NCI-H2107 treated with DMSO at 0.1 percent for 48 hours (cell line): ENCODE measurements around the gene INSL3.
A peak's percentile ranks its signal among the peaks of the same experiment; 100 is the strongest.

Experiments used
- DNase-seq: peaks from one replicate; lab custom pipeline; 2025; ENCODE audit not compliant: unreplicated experiment; lab: John Stamatoyannopoulos, UW

The INSL3 gene

GRCh38 chr19:17821190-17821589 lies at the start of gene INSL3:
Gene INSL3, minus strand, starts transcription at chr19:17821519. Its CDS starts 13 bp downstream, at chr19:17821506.
- no peak for DNase-seq

DNA sequence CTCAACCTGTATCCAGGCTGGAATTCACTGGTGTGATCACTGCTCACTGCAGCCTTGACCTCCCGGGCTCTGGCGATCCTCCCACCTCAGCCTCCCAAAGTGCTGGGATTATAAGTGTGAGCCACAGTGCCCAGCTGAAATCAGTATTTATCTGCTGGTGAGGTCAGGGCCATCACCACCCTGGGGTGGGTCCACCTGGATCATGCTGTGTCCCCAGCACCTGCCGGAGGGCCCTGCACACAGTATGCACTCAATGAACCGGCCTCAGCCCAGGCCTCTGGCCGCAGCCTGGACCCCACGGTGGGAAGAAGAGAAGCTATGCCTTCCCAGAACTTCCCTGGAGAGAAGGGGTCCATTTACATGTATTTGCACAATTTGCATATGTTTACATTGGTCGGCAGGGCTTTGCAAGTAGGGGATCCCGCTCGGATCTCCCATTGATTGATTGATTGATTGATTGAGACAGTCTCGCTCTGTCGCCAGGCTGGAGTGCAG lies 47.8 kb upstream of the INSL3 start:
- DNase-seq, result no peak

DNA sequence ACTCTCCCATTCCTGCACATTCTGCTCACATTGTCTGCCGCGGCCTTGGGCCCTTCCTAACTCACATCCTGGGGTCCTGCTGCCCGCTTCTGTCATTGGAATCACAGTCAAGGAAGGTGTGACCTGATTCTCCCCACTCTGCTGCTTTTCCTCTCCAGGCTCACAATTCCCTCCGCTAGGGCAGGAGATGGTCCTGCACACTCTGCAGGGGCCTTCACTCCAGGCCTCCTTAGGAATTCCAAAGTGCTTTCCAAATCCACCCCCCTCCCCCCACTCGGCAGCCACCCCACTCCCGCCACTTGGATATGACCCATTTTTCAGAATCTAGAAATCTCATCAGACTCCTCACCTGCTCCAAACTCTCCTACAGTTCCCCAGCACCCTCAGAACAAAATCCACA lies 47.4 kb upstream of the INSL3 start:
- no peak for DNase-seq

GRCh38 chr19:17866964-17867486 lies 45.7 kb upstream of the INSL3 start:
- no peak for DNase-seq

GRCh38 chr19:17866312-17866963 lies 45.1 kb upstream of the INSL3 start:
- no peak for DNase-seq

DNA sequence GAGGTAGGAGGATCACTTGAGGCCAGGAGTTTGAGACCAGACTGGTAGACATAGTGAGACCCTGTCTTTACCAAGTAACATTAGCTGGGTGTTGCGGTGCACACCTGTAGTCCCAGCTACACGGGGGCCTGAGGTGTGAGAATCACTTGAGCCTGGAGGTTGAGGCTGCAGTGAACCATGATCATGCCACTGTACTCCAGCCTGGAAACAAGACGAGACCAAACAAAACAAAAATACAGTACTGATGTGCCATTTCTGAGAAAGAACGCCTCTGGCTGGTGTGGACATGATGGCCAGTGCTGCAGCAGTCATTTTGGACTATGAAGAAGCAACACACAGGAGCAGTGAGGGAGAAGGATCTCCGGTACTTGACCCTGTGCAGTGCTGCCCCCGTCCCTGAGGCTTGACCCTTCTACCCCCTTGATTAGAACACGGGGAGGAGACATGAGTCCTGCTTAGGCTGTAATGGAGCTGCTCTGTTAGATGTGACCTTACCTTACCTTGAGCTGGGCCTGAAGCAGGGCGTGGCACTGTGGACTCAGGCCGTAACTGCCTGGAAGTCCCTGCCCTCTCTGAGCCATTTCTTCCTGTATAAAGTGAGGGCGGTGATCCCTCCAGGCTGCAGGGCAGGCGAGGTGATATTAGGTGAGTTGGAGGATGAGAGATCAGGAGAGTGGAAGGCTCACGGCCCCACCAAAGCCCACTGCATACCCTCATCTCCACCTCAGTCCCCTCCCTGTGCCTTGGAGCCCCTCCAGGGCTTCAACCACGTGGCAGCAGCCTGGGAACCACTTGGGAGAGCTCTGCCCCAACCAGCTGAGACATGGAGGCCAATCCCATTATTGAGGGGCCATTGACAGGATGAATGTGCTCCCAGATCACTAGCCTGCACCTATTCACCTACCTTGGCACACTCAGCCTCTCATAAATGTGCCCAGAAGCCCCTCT lies 44.3 kb upstream of the INSL3 start:
- no peak for DNase-seq

GRCh38 chr19:17863520-17864182 lies 42.3 kb upstream of the INSL3 start:
- DNase-seq, result no peak

- DNase-seq, result no peak
Observed at GRCh38 chr19:17862711-17863519, 41.6 kb upstream of the INSL3 start.

DNA sequence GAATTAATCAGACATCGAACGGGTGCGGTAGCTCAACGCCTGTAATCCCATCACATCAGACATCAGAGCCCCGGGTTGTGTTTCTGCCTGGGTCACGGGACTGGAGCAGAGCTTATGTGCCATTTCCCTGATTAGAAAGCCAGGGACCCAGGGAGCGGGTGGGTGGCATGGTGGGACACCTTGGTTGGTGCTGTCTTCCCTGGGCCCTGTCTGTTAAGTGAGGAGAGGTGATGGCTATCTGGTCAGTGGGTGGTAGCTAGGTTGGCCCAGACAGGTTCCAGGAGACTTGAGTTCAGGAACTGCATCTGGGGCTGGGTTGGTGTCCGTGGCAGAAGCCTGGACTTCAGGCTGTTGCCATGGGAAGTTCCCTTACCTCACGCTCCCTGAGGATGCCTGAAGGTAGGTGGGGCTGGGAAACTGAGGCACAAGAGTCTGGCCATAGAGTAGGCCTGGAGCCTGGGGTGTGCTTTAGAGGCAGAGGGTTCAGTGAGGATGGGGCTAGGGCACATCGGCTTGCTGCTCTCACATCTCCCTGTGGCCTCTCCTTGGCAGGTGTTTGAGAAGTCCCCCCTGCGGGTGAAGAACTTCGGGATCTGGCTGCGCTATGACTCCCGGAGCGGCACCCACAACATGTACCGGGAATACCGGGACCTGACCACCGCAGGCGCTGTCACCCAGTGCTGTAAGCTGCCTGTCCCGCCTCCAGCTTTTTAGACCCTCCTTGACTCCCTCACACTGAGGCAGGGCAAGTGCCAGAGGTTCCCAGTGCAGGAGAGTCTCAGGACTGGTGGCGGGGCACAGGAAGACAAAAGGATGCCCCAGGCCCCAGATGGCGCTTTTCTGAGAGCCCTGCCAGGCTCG lies 40.5 kb upstream of the INSL3 start:
- DNase-seq, result no peak

GRCh38 chr19:17860993-17861360 lies 39.7 kb upstream of the INSL3 start:
- DNase-seq, result no peak

DNA sequence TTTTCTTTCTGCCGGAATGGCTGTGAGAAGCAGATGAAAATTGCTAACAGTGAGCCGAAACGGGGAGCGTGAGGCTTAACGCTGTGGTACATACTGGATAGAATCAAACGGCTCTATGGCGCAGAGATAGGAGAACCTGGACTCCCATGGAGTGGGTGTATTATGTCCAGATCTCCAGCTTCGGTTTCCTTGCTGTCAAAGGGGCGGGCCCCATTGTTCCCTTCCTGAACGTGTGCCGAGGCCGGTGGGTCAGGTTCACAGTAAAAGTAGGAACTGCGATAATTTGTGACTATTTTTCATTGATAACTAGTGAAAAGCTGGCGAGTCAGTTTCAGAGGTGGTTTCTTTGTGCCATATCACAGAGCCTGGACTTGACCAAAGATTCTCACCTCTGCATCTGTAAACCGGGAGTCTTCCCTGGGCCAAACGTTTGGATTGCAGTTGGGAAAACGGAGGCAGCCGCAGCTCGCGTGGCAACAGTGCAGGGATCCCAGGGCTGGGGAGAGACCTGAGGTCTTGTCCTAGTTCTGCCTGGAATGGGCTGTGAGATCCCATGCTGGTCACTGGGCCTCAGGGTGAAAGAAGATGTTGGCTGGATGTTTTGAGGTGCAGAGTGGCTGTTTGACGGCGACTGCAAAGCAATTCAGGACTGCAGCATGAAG lies 39.1 kb upstream of the INSL3 start:
- no peak for DNase-seq

DNA sequence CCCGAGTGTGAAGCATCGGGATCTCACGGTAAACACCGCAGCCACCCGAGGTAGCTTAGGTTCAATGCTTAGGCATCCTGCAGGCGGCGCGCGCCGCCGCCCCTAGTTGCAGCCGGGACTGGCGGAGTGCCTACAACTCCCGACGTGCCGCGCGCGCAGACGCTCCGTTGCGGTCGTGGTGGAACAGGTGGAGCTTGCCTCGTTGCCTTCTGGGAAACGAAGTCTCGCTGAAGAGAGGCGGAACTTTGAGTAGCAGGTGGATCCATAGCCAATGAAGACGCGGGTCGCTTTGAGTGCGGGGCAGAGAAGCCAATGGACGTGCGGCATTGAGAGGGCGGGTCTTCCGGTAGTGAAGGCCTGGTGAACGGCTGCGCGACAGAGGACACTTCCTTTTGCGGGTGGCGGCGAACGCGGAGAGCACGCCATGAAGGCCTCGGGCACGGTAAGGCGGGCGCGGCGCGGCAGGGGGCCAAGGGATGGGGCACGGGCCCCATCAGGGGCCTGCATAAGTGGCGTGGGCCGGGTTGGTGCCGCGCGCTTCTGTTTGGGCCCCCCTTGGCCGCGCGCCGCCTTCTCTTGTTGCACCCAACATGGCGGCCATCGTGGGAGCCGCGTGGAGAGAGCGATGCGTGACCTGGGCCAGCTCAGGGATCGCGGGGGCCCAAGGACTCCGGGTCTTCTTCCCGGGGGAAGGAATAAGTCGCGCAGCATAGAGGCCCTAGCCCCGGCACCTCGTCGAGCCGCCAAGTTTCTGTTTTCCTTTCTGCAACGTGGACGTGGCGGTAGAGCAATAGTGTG lies 38.4 kb upstream of the INSL3 start, which contains the start of gene RPL18A:
TSS of gene RPL18A (plus strand) at position 378 of the 798 bp plus-strand sequence. CDS start at position 425, 47 bp downstream.
- DNase-seq, result peak; percentile 98

DNA sequence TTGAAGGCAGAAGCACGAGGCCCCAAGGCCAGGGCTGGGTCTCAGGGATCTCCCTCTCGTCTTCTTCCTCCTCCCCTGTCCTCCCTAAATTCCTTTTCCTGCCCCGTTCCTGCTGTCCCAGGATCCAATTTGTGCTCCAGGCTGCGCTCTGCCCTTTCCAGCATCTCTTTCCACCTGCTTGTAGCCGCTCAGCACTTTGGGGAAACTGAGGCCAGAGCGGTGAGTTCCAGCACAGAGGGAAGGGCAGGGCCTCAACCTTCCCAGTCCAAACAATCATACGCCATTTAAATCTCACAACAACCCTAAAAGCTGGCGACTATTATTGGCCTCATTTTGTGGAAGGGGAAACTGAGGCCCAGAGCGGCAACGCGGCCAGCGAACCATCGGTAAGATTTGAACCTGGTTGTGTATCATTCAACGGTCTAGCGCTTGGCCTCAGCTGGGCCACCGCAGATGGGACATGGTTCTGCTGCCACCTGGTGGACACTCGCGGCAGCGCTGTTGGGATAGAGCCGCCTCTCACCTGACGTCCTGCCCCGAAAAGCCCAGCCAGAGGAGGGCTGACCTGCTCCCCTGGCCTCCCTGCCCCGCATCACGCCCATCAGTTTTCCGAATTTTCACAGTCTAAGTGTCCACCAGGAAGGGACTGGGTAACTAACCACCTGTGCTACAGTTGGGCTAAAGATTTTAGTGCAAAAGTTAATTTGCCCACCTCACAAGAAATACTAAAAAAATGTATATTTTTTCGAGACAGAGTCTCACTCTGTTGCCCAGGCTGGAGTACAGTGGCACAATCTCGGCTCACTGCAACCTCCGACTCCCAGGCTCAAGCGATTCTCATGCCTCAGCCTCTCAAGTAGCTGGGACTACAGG lies 34.2 kb upstream of the INSL3 start:
- DNase-seq, result peak; percentile 46

- no peak for DNase-seq
Observed at GRCh38 chr19:17854061-17854460, 32.7 kb upstream of the INSL3 start.

DNA sequence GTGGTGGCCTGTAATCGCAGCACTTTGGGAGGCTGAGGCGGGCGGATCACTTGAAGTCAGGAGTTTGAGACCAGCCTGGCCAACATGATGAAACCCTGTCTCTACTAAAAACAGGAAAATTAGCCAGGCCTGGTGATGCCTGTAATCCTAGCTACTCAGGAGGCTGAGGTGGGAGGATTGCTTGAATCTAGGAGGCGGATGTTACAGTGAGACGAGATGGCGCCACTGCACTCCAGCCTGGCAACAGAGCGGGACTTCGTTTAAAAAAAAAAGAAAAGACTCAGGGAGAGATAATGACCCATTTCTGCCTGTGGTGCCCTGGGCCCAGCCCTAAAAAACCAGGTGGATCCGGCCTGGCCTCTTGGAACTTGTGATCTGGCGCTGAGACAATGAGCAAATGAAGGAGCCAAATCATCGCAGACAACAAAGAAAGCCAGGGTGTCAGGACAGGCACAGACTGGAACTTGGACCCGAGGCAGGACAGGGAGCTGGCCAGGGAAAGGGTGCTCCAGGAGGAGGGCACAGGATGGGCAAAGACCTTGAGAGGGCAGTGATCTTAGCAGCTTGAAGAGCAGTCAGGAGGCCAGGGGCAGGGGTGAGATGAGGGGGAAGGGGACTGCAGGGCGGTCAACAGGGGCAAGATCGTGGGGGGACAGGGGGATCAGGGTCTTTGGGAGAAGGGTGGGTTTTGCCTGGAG lies 27.4 kb upstream of the INSL3 start:
- no peak for DNase-seq

DNA sequence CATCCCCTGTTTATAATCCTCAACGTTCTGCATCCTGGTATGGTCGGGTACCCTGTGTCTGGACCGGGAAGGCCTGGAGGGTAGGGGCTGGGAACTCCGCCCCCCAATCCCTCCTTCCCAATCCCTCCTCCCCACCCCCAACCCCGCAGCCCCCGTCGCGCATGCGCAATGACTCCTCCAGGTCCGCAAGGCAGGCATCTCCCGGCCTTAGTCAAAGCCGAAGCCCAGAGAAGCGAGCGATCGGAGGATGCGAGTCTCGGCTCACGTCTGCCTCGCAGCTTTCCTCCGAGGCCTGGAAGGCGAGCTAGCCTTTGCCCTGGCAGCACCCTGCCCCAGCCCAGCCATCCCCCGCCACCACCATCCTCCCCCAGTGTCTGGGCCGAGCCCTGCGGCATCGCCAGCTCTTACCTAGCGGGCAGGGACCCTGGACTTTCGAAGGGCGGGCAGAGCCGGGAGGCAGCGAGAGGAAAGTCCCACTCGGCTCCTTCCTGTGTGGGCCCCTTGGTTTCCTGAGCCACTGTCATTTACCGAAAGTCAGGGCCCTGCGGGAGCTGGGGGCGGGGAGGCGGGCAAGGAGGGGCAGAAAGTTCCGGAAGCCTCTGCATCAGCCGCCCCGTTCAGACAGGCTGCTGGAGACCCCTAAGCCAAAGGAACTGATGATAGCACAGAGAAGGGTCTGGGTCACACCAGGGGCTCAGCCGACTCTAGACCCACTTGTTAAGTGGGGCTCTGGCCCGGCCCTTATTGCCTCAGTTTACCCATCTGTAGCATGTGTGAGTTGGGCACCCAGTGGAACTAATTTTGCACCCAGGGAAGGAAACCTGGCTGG lies 26.4 kb upstream of the INSL3 start, which contains the start of gene JAK3:
TSS of gene JAK3 (minus strand) at position 445 of the 829 bp plus-strand sequence. CDS start 3,565 bp downstream, outside the sequence.
- DNase-seq, result no peak
